ENCODE measurements around the gene HDAC1. TPM values are rescaled to one million over a fixed set of nuclear protein-coding genes. Genes with fewer than 3 reads are reported as not detected.
"Not testable (repeated sequence)": the region's sequence is repeated elsewhere in the genome, so short reads cannot be mapped to it uniquely, and the experiment has no call there.

The HDAC1 gene
- polyA plus RNA-seq, 3 donors, result 73.8 to 95.0 (median 88.7) TPM

DNA sequence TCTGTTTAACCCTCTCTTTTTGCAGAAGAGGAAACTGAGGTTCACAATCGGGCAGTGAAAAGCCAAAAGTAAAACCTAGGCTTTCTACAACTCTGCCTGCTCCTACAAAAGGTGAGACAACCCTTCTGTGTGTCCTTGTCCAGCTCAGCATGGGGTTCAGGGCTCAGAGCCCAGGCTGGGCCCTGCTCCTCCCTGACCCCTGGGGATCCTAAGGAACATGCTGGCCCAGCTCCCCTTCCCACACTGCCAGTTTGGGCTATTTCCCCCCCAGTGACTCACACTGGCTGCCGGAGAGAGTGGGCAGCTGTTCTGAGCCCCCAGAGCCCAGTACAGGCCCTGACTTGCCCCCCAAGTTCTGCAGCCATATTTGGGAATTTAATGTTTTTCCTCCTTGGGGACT lies 61.5 kb downstream of the HDAC1 start:
- H3K9me3 Mint-ChIP-seq, result peaks cover 1 to 10% (median 4%) of the 10 kb centered on the region in 7 donors
- no peak overlapping the region for H3K9ac ChIP-seq (ENCODE audit: insufficient read depth, low read length, poor library complexity, severe bottlenecking)
- H3K27me3 ChIP-seq (ENCODE audit: control insufficient read depth in 2 of 2, insufficient read depth in 2 of 2, low read length in 2 of 2), result no peaks in the 10 kb centered on the region
- H3K4me2 ChIP-seq (replicated peaks; ENCODE audit: extremely low read depth, low read length, poor library complexity, severe bottlenecking), result peak overlapping the region; percentile 9
- peaks cover 56% of the 10 kb centered on the region for H3K4me1 Mint-ChIP-seq
- H3K4me1 ChIP-seq (ENCODE audit: control insufficient read depth in 1 of 2, insufficient read depth in 2 of 2, low read length in 2 of 2), result peaks cover 52 to 58% of the 10 kb centered on the region in 2 donors
- H3K27ac Mint-ChIP-seq, result peak overlapping the region in 1 of 7 donors; percentile 49
- TF ChIP-seq, protein P1, sequence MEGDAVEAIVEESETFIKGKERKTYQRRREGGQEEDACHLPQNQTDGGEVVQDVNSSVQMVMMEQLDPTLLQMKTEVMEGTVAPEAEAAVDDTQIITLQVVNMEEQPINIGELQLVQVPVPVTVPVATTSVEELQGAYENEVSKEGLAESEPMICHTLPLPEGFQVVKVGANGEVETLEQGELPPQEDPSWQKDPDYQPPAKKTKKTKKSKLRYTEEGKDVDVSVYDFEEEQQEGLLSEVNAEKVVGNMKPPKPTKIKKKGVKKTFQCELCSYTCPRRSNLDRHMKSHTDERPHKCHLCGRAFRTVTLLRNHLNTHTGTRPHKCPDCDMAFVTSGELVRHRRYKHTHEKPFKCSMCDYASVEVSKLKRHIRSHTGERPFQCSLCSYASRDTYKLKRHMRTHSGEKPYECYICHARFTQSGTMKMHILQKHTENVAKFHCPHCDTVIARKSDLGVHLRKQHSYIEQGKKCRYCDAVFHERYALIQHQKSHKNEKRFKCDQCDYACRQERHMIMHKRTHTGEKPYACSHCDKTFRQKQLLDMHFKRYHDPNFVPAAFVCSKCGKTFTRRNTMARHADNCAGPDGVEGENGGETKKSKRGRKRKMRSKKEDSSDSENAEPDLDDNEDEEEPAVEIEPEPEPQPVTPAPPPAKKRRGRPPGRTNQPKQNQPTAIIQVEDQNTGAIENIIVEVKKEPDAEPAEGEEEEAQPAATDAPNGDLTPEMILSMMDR (IDR thresholded peaks at IDR 0.05), result no peak
- H3K27me3 Mint-ChIP-seq (ENCODE audit: low read depth in 3 of 3), result peaks cover 15 to 27% (median 20%) of the 10 kb centered on the region in 3 donors
- no peak overlapping the region for H3K4me3 ChIP-seq (replicated peaks in 1 of 3; ENCODE audit: low read depth in 2 of 3, low read length in 3 of 3)
- H3K27ac ChIP-seq (ENCODE audit: low read depth in 1 of 2, low read length in 2 of 2), result no peak overlapping the region
- H3K36me3 Mint-ChIP-seq, result peaks cover 8 to 20% of the 10 kb centered on the region in 2 donors
- H3K9me3 ChIP-seq (replicated peaks in 1 of 2; ENCODE audit: control insufficient read depth in 1 of 2, insufficient read depth in 1 of 2, low read length in 2 of 2), result peaks cover 0 to 5% of the 10 kb centered on the region in 2 donors
- no peaks in the 10 kb centered on the region for H4K20me1 ChIP-seq (ENCODE audit: insufficient read depth, low read length)
- no peaks in the 10 kb centered on the region for H3K79me2 ChIP-seq (ENCODE audit: insufficient read depth, low read length)
- WGBS (ENCODE audit: insufficient coverage), result no CpG with 5 or more reads among the region's 2 CpGs
- DNase-seq, result no peak
- H3K36me3 ChIP-seq (replicated peaks in 1 of 2; ENCODE audit: control insufficient read depth in 1 of 2, insufficient read depth in 2 of 2, low read length in 2 of 2), result no peaks in the 10 kb centered on the region
- no peak overlapping the region for H2AFZ ChIP-seq (ENCODE audit: insufficient read depth, low read depth, low read length, poor library complexity, severe bottlenecking)
- peak overlapping the region in 1 of 2 donors; percentile 68 for H3K4me3 Mint-ChIP-seq
- intact Hi-C loops (cut with micrococcal nuclease), result loop anchor here in 1 of 2 donors (5.0 kb wide), 1 partner anchor 39 kb away; the partner anchor contains the start of gene BSDC1

DNA sequence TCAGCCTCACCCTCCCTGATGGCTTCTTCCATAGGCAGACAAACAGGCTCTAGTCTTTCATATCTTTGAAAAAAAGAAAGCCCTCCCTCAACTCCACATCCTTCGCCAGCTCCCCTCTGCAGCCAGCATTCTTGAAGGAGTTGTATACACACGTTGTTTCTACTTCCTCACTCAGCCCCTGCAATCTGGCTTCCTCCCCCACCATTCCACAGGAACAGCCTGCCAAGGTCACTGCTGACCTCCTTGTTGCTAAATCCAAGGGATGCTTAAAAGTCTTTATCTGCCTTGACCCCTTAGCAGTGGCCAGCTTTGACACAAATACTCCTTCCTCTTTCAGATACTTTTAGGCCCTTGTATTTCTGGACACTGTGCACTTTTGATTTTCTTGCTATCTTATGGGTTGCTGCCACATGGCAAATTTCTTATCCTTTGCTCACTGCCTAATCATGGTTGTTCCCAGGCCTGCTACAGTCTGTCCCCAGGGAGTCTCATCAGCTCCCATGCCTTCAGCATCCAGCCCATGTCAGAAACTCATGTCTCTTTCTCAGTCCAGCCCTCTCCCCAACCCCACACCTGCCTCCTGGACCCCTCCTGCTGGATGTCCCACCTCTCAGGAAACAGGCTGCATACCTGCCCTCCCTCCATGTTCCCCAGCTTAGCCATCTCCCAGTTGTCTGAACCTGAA lies 62.1 kb downstream of the HDAC1 start:
- H3K27ac Mint-ChIP-seq, result peak overlapping the region in 3 of 7 donors; percentile 45 to 63 (median 49)
- Histone ChIP-seq H3K27ac (ENCODE audit: low read depth in 1 of 2, low read length in 2 of 2) (no peak overlapping the region), H3K79me2 (ENCODE audit: insufficient read depth, low read length) (no peaks in the 10 kb centered on the region), H3K27me3 (ENCODE audit: control insufficient read depth in 2 of 2, insufficient read depth in 2 of 2, low read length in 2 of 2) (no peaks in the 10 kb centered on the region), H3K9me3 (replicated peaks in 1 of 2; ENCODE audit: control insufficient read depth in 1 of 2, insufficient read depth in 1 of 2, low read length in 2 of 2) (peaks cover 0 to 5% of the 10 kb centered on the region in 2 donors), H3K9ac (ENCODE audit: insufficient read depth, low read length, poor library complexity, severe bottlenecking) (no peak overlapping the region), H4K20me1 (ENCODE audit: insufficient read depth, low read length) (no peaks in the 10 kb centered on the region), H2AFZ (ENCODE audit: insufficient read depth, low read depth, low read length, poor library complexity, severe bottlenecking) (no peak overlapping the region), H3K4me1 (ENCODE audit: control insufficient read depth in 1 of 2, insufficient read depth in 2 of 2, low read length in 2 of 2) (peaks cover 46 to 52% of the 10 kb centered on the region in 2 donors), H3K4me2 (replicated peaks; ENCODE audit: extremely low read depth, low read length, poor library complexity, severe bottlenecking) (no peak overlapping the region), H3K36me3 (replicated peaks in 1 of 2; ENCODE audit: control insufficient read depth in 1 of 2, insufficient read depth in 2 of 2, low read length in 2 of 2) (no peaks in the 10 kb centered on the region), H3K4me3 (replicated peaks in 1 of 3; ENCODE audit: low read depth in 2 of 3, low read length in 3 of 3) (no peak overlapping the region)
- peaks cover 8 to 20% of the 10 kb centered on the region in 2 donors for H3K36me3 Mint-ChIP-seq
- H3K4me1 Mint-ChIP-seq, result peaks cover 50% of the 10 kb centered on the region
- TF ChIP-seq, protein P1 (IDR thresholded peaks at IDR 0.05), result no peak
- DNase-seq, result no peak
- intact Hi-C loops (cut with micrococcal nuclease), result loop anchor here in 1 of 2 donors (5.0 kb wide), 1 partner anchor 38 kb away; the partner anchor contains the start of gene BSDC1
- WGBS (ENCODE audit: insufficient coverage), result 33% methylated on average over 2 of the region's 2 CpGs
- peaks cover 1 to 10% (median 4%) of the 10 kb centered on the region in 7 donors for H3K9me3 Mint-ChIP-seq
- H3K27me3 Mint-ChIP-seq (ENCODE audit: low read depth in 3 of 3), result peaks cover 15 to 28% (median 19%) of the 10 kb centered on the region in 3 donors
- peak overlapping the region; percentile 31 to 68 for H3K4me3 Mint-ChIP-seq

GRCh38 chr1:32355778-32356177 lies 63.9 kb downstream of the HDAC1 start:
- Mint-ChIP-seq H3K4me3 (peak overlapping the region in 1 of 2 donors; percentile 5), H3K27me3 (ENCODE audit: low read depth in 3 of 3) (peaks cover 19 to 39% (median 29%) of the 10 kb centered on the region in 3 donors), H3K4me1 (peaks cover 40% of the 10 kb centered on the region), H3K36me3 (peaks cover 8 to 23% of the 10 kb centered on the region in 2 donors)
- H3K36me3 ChIP-seq (replicated peaks in 1 of 2; ENCODE audit: control insufficient read depth in 1 of 2, insufficient read depth in 2 of 2, low read length in 2 of 2); H3K9ac ChIP-seq (ENCODE audit: insufficient read depth, low read length, poor library complexity, severe bottlenecking); DNase-seq; H4K20me1 ChIP-seq (ENCODE audit: insufficient read depth, low read length); H2AFZ ChIP-seq (ENCODE audit: insufficient read depth, low read depth, low read length, poor library complexity, severe bottlenecking); H3K9me3 Mint-ChIP-seq; H3K79me2 ChIP-seq (ENCODE audit: insufficient read depth, low read length); H3K27me3 ChIP-seq (ENCODE audit: control insufficient read depth in 2 of 2, insufficient read depth in 2 of 2, low read length in 2 of 2); H3K4me3 ChIP-seq (replicated peaks in 1 of 3; ENCODE audit: low read depth in 2 of 3, low read length in 3 of 3); H3K27ac Mint-ChIP-seq; H3K27ac ChIP-seq (ENCODE audit: low read depth in 1 of 2, low read length in 2 of 2); intact Hi-C loops (cut with micrococcal nuclease); H3K4me2 ChIP-seq (replicated peaks; ENCODE audit: extremely low read depth, low read length, poor library complexity, severe bottlenecking); H3K9me3 ChIP-seq (replicated peaks in 1 of 2; ENCODE audit: control insufficient read depth in 1 of 2, insufficient read depth in 1 of 2, low read length in 2 of 2): not testable (repeated sequence)
- H3K4me1 ChIP-seq (ENCODE audit: control insufficient read depth in 1 of 2, insufficient read depth in 2 of 2, low read length in 2 of 2), result peaks cover 29 to 35% of the 10 kb centered on the region in 2 donors
- 89% methylated on average over 4 of the region's 6 CpGs for WGBS (ENCODE audit: insufficient coverage)

All from CD14-positive monocyte (primary cell).